Measurements from ENCODE around the gene PPARGC1A.

DNA sequence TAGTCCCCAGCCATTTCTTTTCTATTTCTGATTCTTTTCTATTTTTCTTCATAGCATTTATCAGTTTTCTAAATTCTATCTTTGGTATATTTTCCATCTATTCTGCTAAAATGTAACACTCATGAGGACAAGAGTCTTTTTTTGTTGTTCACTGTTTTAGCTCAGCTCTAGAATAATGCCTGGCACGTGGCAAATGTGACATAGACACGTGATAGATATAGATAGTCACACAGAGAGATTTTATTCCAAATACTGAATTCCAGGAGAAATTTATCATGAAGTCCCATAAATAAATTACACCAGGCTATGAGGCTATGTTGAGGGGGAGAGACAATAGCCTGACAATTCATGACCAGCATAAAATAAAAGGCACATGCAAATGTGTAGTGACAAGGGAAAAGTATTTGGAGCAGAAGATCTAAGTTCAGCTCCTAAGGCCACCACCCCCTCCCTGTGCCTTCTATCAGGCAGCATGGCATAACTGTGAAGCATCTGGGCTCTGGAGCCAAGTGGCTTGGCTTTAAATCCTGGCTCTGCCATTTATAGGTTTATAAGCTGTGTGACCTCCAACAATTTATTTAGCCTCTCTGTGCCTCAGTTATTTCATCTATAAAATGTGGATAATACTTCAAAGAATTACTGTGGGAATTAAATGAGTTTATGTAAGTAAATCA, 25.7 kb upstream of the PPARGC1A start:
- no peak for TF ChIP-seq POLR2A (IDR thresholded peaks at IDR 0.05)
- TF ChIP-seq CTCF (IDR thresholded peaks at IDR 0.05), result no peak
- no peak for TF ChIP-seq POLR2AphosphoS5 (IDR thresholded peaks at IDR 0.05)
